Aorta (tissue), 5 donors: ENCODE data around the gene IPO9. TPM values are rescaled to one million over a fixed set of nuclear protein-coding genes. Genes with fewer than 3 reads are reported as not detected.

Source experiments
- ATAC-seq: fragments of 200-7000 bp; cut with Tn5 transposase; one replicate; pipeline ENCODE4 v1.9.1; 2022; ENCODE audit warnings: moderate library complexity; ENCODE audit not compliant: low FRiP score
- DNase-seq, 2 donors: peaks; one replicate each; pipeline ENCODE4 v3.0.0-alpha.2; 2020
- H3K27ac ChIP-seq, 2 donors: one replicate each; pipeline ENCODE4 v1.5.1; 2013; ENCODE audit warnings: low read length in 2 of 2, mild to moderate bottlenecking in 2 of 2, moderate library complexity in 2 of 2, control low read depth in 1 of 2, inconsistent platforms in 1 of 2, low read depth in 1 of 2
- H3K27me3 ChIP-seq, 2 donors: one replicate each; pipeline ENCODE4 v1.6.1; 2013; ENCODE audit warnings: control low read depth in 1 of 2, low read length in 1 of 2, mild to moderate bottlenecking in 1 of 2, moderate library complexity in 1 of 2; ENCODE audit not compliant: insufficient read depth in 2 of 2, control insufficient read depth in 1 of 2
- H3K36me3 ChIP-seq, 2 donors: one replicate each; pipeline ENCODE4 v1.6.1; 2013; ENCODE audit warnings: control low read depth in 1 of 2, low read length in 1 of 2, mild to moderate bottlenecking in 1 of 2; ENCODE audit not compliant: insufficient read depth in 2 of 2, control insufficient read depth in 1 of 2
- H3K4me1 ChIP-seq, 2 donors: one replicate each; pipeline ENCODE4 v1.6.1; 2013; ENCODE audit warnings: low read length in 2 of 2, control low read depth in 1 of 2, mild to moderate bottlenecking in 1 of 2, moderate library complexity in 1 of 2; ENCODE audit not compliant: insufficient read depth in 2 of 2, control insufficient read depth in 1 of 2
- H3K4me3 ChIP-seq, 2 donors: one replicate each; pipeline ENCODE4 v1.5.1; 2013; ENCODE audit warnings: low read length in 2 of 2, control low read depth in 1 of 2, mild to moderate bottlenecking in 1 of 2
- H3K9me3 ChIP-seq: one replicate; pipeline ENCODE4 v1.6.1; 2013; ENCODE audit warnings: mild to moderate bottlenecking, low read length; ENCODE audit not compliant: control insufficient read depth
- WGBS, 2 donors: extraction: QIAGEN DNeasy Blood & Tissue Kit; methylation state at CpG; one replicate each; pipeline ENCODE4 v1.1.7; 2013; 5-methylcytosine and 5-hydroxymethylcytosine counted together
- intact Hi-C, 2 donors: fragments of 100-400 bp; cut with DNase I; formaldehyde crosslinking; loops; one replicate each; pipeline versions ENCODE4 v1.14.2 to v1.15.0; 2022
- polyA plus RNA-seq, 2 donors: library from polyadenylated mRNA; stranded (reverse); fragments of 200-250 nt; gene quantifications; one replicate each; pipeline ENCODE4 v1.2.3, GENCODE V29; 2013
- total RNA-seq, 2 donors: library from RNA; stranded (reverse); fragmentation: NEBNext Ultra II Directional; extraction: Animal tissue kit (Norgen Biotek cat#: 25700); gene quantifications; one replicate each; pipeline ENCODE4 v1.2.1, GENCODE V29; 2021
- donor health status: healthy with polysubstance abuse.
- donor health status: Bipolar disorder and iron deficiency.
- donor health status: DM: no; HTN: no; CAD: no.
- donor health status: DM: no; HTN: no; CAD: no.
- donor health status: DM: yes; HTN: yes; CAD: no.

The IPO9 gene
- total and polyA plus RNA-seq, 4 donors = 12.0 to 45.0 (median 32.1) TPM

DNA sequence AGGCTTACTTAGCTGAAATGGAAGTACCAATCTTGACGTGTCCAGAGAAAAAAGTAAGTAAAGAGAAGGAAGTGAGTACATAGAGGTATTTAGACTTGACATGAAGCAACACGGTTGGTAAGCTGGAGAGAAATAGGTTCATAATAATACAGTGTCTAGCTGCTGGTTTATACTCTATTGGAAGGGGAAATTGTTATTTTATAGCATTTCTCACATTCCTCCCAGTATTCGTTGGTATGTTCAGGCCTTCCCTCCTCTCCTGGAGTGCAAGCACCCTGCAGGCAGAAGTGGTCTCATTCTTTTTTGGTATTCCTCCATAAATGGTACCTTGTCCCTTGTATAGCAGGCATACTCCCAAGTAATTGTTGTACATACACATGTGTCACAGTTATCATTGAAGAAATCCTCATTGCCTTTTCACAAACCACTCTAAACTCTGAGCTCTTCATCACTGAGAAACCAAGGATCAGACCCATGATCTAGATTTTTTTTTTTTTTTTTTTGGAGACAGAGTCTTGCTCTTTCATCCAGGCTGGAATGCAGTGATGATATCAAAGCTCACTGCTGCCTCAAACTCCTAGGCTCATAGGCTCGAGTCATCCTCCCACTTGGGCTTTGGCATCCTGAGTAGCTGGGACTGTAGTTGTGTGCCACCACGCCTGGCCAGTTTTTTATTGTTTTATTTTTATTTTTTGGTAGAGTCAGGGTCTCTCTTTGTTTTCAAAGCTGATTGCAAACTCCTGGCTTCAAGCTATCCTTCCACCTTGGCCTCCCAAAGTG is 9.8 kb upstream of the IPO9 start:
- Histone ChIP-seq H3K4me3 (no peak overlapping the region), H3K4me1 (no peaks in the 10 kb centered on the region), H3K36me3 (peaks cover 21 to 30% of the 10 kb centered on the region in 2 donors), H3K27me3 (no peaks in the 10 kb centered on the region), H3K27ac (no peak overlapping the region), H3K9me3 (no peaks in the 10 kb centered on the region)
- DNase-seq = no peak
- intact Hi-C loops = no loop called here
- WGBS, 2 donors = 41 to 52% methylated on average over 5 of the region's 5 CpGs
- no peak for ATAC-seq

GRCh38 chr1:201820413-201820812 is 8.5 kb upstream of the IPO9 start:
- ATAC-seq (no peak), DNase-seq (no peak)
- Histone ChIP-seq H3K36me3 (peaks cover 21 to 27% of the 10 kb centered on the region in 2 donors), H3K4me1 (no peaks in the 10 kb centered on the region), H3K9me3 (no peaks in the 10 kb centered on the region), H3K27ac (no peak overlapping the region), H3K4me3 (no peak overlapping the region), H3K27me3 (no peaks in the 10 kb centered on the region)
- intact Hi-C loops = no loop called here
- 50 to 74% methylated on average over 2 of the region's 2 CpGs for WGBS, 2 donors

DNA sequence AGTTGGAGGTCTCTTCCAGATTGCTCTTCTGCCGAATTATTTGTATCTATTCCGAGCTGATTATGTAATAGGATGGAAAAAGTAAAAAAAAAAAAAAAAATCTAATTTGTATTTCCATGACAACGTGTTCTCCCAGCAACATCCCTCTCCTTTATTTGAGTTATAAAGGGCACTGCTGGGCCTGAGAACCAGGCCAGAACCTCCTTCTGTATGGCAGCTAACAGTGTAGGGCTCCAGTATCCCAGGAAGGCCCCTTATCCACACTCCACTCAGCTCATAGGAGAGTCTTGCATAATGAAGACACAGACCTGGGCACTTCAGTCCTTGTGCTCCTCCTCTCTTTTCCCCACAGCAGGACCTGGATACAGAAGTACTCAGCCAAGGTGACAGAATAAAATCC is 3.7 kb upstream of the IPO9 start:
- Histone ChIP-seq H3K27me3 (no peaks in the 10 kb centered on the region), H3K4me1 (no peaks in the 10 kb centered on the region), H3K9me3 (no peaks in the 10 kb centered on the region), H3K4me3 (no peak overlapping the region), H3K36me3 (peaks cover 12 to 13% of the 10 kb centered on the region in 2 donors), H3K27ac (peak overlapping the region in 1 of 2 donors; percentile 17)
- DNase-seq (no peak), ATAC-seq (no peak)
- intact Hi-C loops = loop anchor here in 1 of 2 donors (5.0 kb wide), 1 partner anchor 147 kb away; no protein-coding TSS in a partner anchor
- 39 to 41% methylated on average over 3 of the region's 3 CpGs for WGBS, 2 donors

GRCh38 chr1:201826830-201827229 is 2.1 kb upstream of the IPO9 start:
- no peak for ATAC-seq
- H3K27me3 ChIP-seq = no peaks in the 10 kb centered on the region
- H3K9me3 ChIP-seq = no peaks in the 10 kb centered on the region
- 44 to 47% methylated on average over 4 of the region's 4 CpGs for WGBS, 2 donors
- peaks cover 0 to 5% of the 10 kb centered on the region in 2 donors for H3K4me1 ChIP-seq
- peak overlapping the region in 1 of 2 donors; percentile 54 for H3K27ac ChIP-seq
- intact Hi-C loops = loop anchor here in 1 of 2 donors (5.0 kb wide), 1 partner anchor 145 kb away; no protein-coding TSS in a partner anchor
- H3K36me3 ChIP-seq = peaks cover 3 to 6% of the 10 kb centered on the region in 2 donors
- no peak overlapping the region for H3K4me3 ChIP-seq
- no peak for DNase-seq

GRCh38 chr1:201827321-201828216 is 1.4 kb upstream of the IPO9 start:
- DNase-seq (no peak), ATAC-seq (no peak)
- peaks cover 0 to 7% of the 10 kb centered on the region in 2 donors for H3K4me1 ChIP-seq
- H3K36me3 ChIP-seq = peaks cover 0 to 2% of the 10 kb centered on the region in 2 donors
- no peaks in the 10 kb centered on the region for H3K27me3 ChIP-seq
- no peaks in the 10 kb centered on the region for H3K9me3 ChIP-seq
- intact Hi-C loops = loop anchor here in 1 of 2 donors (5.0 kb wide), 1 partner anchor 145 kb away; no protein-coding TSS in a partner anchor
- WGBS, 2 donors = 59 to 63% methylated on average over 8 of the region's 8 CpGs
- H3K27ac ChIP-seq = no peak overlapping the region
- no peak overlapping the region for H3K4me3 ChIP-seq

DNA sequence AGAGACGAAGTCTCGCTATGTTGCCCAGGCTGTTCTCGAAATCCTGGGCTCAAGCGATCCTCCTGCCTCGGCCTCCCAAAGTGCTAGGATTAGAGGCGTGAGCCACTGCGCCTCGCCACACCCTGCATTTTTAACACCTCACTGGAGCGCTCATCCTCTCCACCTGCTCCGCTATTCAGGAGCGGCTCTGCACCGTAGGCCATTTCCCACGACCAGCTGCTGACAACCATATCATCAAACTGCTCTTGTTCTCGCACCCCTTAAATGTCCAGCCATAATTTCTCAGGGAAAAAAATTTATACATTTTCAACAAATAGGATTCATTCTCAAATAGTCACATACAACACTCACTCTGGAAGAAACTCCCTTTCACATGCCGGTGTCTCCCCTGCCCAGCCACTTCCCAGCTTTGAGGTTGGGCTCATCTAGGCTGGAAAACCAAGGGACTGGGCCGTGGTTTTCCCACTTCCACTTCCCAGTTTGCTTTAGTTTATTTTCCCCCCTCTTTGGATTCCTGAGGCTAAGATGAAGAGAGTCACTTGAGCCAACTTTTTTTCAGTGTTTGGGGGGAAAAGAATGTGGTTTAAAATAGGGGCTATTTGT is 639 bp upstream of the IPO9 start:
- H3K36me3 ChIP-seq = no peaks in the 10 kb centered on the region
- no peaks in the 10 kb centered on the region for H3K9me3 ChIP-seq
- ATAC-seq (no peak), DNase-seq (no peak)
- H3K27me3 ChIP-seq = no peaks in the 10 kb centered on the region
- 51 to 64% methylated on average over 16 of the region's 16 CpGs for WGBS, 2 donors
- H3K27ac ChIP-seq = no peak overlapping the region
- peaks cover 0 to 9% of the 10 kb centered on the region in 2 donors for H3K4me1 ChIP-seq
- intact Hi-C loops = loop anchor here in 1 of 2 donors (5.0 kb wide), 1 partner anchor 144 kb away; no protein-coding TSS in a partner anchor
- H3K4me3 ChIP-seq = no peak overlapping the region

DNA sequence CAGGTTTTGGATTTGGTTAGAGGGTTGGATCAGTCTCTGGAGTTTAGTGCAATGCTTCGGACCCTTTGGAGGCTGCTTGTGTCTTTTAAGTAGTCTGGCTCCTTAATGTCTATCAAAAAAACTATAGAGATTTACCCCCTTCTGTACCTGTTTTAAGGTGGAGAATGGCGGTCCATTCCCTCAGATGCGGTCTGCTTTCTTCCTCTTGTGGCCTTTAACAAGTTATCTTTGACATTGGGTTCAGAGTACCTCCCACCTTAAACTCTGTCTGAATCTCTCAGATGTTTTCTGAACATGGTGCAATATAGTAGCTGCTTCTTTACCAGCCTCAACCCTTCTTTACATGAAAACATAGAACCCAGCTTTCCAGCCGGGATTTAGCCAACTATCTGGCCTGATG is 2.4 kb downstream of the IPO9 start:
- intact Hi-C loops = no loop called here
- peaks cover 0 to 16% of the 10 kb centered on the region in 2 donors for H3K4me1 ChIP-seq
- H3K27ac ChIP-seq = no peak overlapping the region
- H3K9me3 ChIP-seq = no peaks in the 10 kb centered on the region
- ATAC-seq (no peak), DNase-seq (no peak)
- peak overlapping the region in 1 of 2 donors; percentile 24 for H3K4me3 ChIP-seq
- no peaks in the 10 kb centered on the region for H3K27me3 ChIP-seq
- no peaks in the 10 kb centered on the region for H3K36me3 ChIP-seq
- 68 to 75% methylated on average over 4 of the region's 4 CpGs for WGBS, 2 donors

GRCh38 chr1:201834621-201835020 is 5.7 kb downstream of the IPO9 start:
- no peak overlapping the region for H3K4me3 ChIP-seq
- 28 to 38% methylated on average over 5 of the region's 5 CpGs for WGBS, 2 donors
- H3K4me1 ChIP-seq = peaks cover 0 to 16% of the 10 kb centered on the region in 2 donors
- H3K36me3 ChIP-seq = no peaks in the 10 kb centered on the region
- intact Hi-C loops = no loop called here
- H3K27ac ChIP-seq = peak overlapping the region; percentile 37 to 63
- ATAC-seq (no peak), DNase-seq (no peak)
- no peaks in the 10 kb centered on the region for H3K9me3 ChIP-seq
- H3K27me3 ChIP-seq = no peaks in the 10 kb centered on the region
